SK-N-SH (cell line): ENCODE results near the gene SPOCK1. TPM values are rescaled to one million over a fixed set of nuclear protein-coding genes. Genes with fewer than 3 reads are reported as not detected.

Source experiments
- CTCF ChIA-PET: fragments of 300-600, 350-600 bp; formaldehyde crosslinking; extraction: SDS; loops from one replicate; lab custom pipeline; 2021; lab: Yijun Ruan, JAX
- POLR2A ChIA-PET: fragments of 350-600 bp; sonication (Branson Sonifier 250); formaldehyde crosslinking; extraction: SDS; loops from one replicate; lab custom pipeline; 2020; ENCODE audit warnings: antibody characterized with exemption, inconsistent platforms; lab: Yijun Ruan, JAX
- DNase-seq: peaks from one replicate; pipeline ENCODE4 v3.0.0; 2012
- H2AFZ ChIP-seq: fragments of 200-600 bp; sonication (generic); 2 replicates; pipeline ENCODE4 v1.8.1; 2016; ENCODE audit warnings: antibody characterized with exemption, mild to moderate bottlenecking, low read depth
- H3F3A ChIP-seq: fragments of 200-600 bp; sonication (generic); replicated peaks from 2 replicates; pipeline ENCODE3; 2016; ENCODE audit warnings: antibody characterized with exemption, mild to moderate bottlenecking; ENCODE audit not compliant: insufficient read depth
- H3K27ac ChIP-seq, 2 experiments: fragments of 200-500 bp in 1 of 2; fragments of 200-600 bp in 1 of 2; sonication (Bioruptor generic) in 1 of 2; sonication (generic), shearing (Covaris generic) in 1 of 2; 2 replicates each; pipeline versions ENCODE4 v1.5.1 to v1.6.1; 2014 to 2016; ENCODE audit warnings: low read depth in 2 of 2, inconsistent platforms in 1 of 2, low read length in 1 of 2, mild to moderate bottlenecking in 1 of 2, mixed read lengths in 1 of 2
- H3K27me3 ChIP-seq: fragments of 200-600 bp; sonication (generic), shearing (Covaris generic); 2 replicates; pipeline ENCODE4 v1.6.1; 2016; ENCODE audit warnings: mixed run types; ENCODE audit not compliant: insufficient read depth
- H3K36me3 ChIP-seq, 2 experiments: fragments of 200-500 bp in 1 of 2; fragments of 200-600 bp in 1 of 2; sonication (Bioruptor generic) in 1 of 2; sonication (generic) in 1 of 2; replicated peaks in 1 of 2; 2 replicates each; pipeline versions ENCODE3 to v1.5.1; 2014 to 2016; ENCODE audit warnings: low read length in 1 of 2, mild to moderate bottlenecking in 1 of 2; ENCODE audit not compliant: insufficient read depth in 2 of 2, control insufficient read depth in 1 of 2
- H3K4me1 ChIP-seq, 2 experiments: fragments of 200-500 bp in 1 of 2; fragments of 200-600 bp in 1 of 2; sonication (Bioruptor generic) in 1 of 2; sonication (generic), shearing (Covaris generic) in 1 of 2; 2 replicates each; pipeline versions ENCODE4 v1.5.1 to v1.6.1; 2014 to 2016; ENCODE audit warnings: low read depth in 1 of 2, low read length in 1 of 2, mixed run types in 1 of 2; ENCODE audit not compliant: insufficient read depth in 2 of 2, control insufficient read depth in 1 of 2
- H3K4me2 ChIP-seq: fragments of 200-600 bp; sonication (generic), shearing (Covaris generic); 2 replicates; pipeline ENCODE4 v1.6.1; 2017; ENCODE audit warnings: mixed run types
- H3K4me3 ChIP-seq, 2 experiments: fragments of 200-500 bp in 1 of 2; fragments of 200-600 bp in 1 of 2; sonication (Bioruptor generic) in 1 of 2; sonication (generic), shearing (Covaris generic) in 1 of 2; 2 replicates each; pipeline versions ENCODE4 v1.5.1 to v1.8.1; 2014 to 2016; ENCODE audit warnings: low read depth in 2 of 2, inconsistent platforms in 1 of 2, low read length in 1 of 2, mild to moderate bottlenecking in 1 of 2, mixed read lengths in 1 of 2, moderate library complexity in 1 of 2
- H3K79me2 ChIP-seq: fragments of 200-600 bp; sonication (generic); 2 replicates; pipeline ENCODE4 v1.8.1; 2017; ENCODE audit warnings: mild to moderate bottlenecking; ENCODE audit not compliant: insufficient read depth
- H3K9ac ChIP-seq: fragments of 200-600 bp; sonication (generic); 2 replicates; pipeline ENCODE4 v1.6.1; 2017; ENCODE audit warnings: mixed run types
- H3K9me2 ChIP-seq: fragments of 200-600 bp; sonication (generic); 2 replicates; pipeline ENCODE4 v1.6.1; 2017; ENCODE audit warnings: mixed run types
- H3K9me3 ChIP-seq: fragments of 200-600 bp; sonication (generic); 2 replicates; pipeline ENCODE4 v1.6.1; 2017; ENCODE audit warnings: mixed run types, mild to moderate bottlenecking, moderate library complexity
- H4K20me1 ChIP-seq: fragments of 200-600 bp; sonication (generic); 2 replicates; pipeline ENCODE4 v1.6.1; 2017; ENCODE audit warnings: mild to moderate bottlenecking, mixed run types; ENCODE audit not compliant: insufficient read depth
- CHD2 ChIP-seq: fragments of 150-350 bp; IDR thresholded peaks from 2 replicates; pipeline ENCODE4 v1.6.1; 2018; ENCODE audit warnings: low read length; ENCODE audit not compliant: partially characterized antibody
- ELF1 ChIP-seq: IDR thresholded peaks from 2 replicates; pipeline ENCODE4 v1.4.0; 2012
- EP300 ChIP-seq, 2 experiments: IDR thresholded peaks; 2 replicates each; pipeline versions ENCODE4 v1.4.0 to v1.6.1; 2012; ENCODE audit warnings: borderline replicate concordance in 1 of 2, low read depth in 1 of 2, low read length in 1 of 2
- FOXM1 ChIP-seq: IDR thresholded peaks from 2 replicates; pipeline ENCODE4 v1.4.0; 2012; ENCODE audit warnings: low read depth, mild to moderate bottlenecking
- GABPA ChIP-seq: IDR thresholded peaks from 2 replicates; pipeline ENCODE4 v1.4.0; 2012; ENCODE audit warnings: low read depth, mild to moderate bottlenecking
- MXI1 ChIP-seq: IDR thresholded peaks from 2 replicates; pipeline ENCODE4 v1.6.1; 2012; ENCODE audit warnings: mild to moderate bottlenecking, low read depth, low read length, improper control_type of control experiment
- NFIC ChIP-seq: IDR thresholded peaks from 2 replicates; pipeline ENCODE4 v1.4.0; 2012; ENCODE audit warnings: borderline replicate concordance
- NRF1 ChIP-seq: IDR thresholded peaks from 2 replicates; pipeline ENCODE4 v1.6.1; 2012; ENCODE audit warnings: low read depth, mild to moderate bottlenecking, low read length
- POLR2AphosphoS5 ChIP-seq: IDR thresholded peaks from 2 replicates; pipeline ENCODE4 v1.6.1; 2012; ENCODE audit warnings: low read depth, low read length
- RAD21 ChIP-seq: IDR thresholded peaks from 2 replicates; pipeline ENCODE4 v1.6.1; 2012; ENCODE audit warnings: mild to moderate bottlenecking, low read length
- RXRA ChIP-seq: IDR thresholded peaks from 2 replicates; pipeline ENCODE4 v1.4.0; 2012; ENCODE audit warnings: low read depth, mild to moderate bottlenecking, borderline replicate concordance
- TEAD4 ChIP-seq: IDR thresholded peaks from 2 replicates; pipeline ENCODE4 v1.4.0; 2012; ENCODE audit warnings: mild to moderate bottlenecking, borderline replicate concordance; ENCODE audit not compliant: insufficient read depth
- YY1 ChIP-seq: IDR thresholded peaks from 2 replicates; pipeline ENCODE4 v1.4.0; 2012; ENCODE audit warnings: low read depth, mild to moderate bottlenecking
- WGBS: methylation state at CpG from one replicate; pipeline ENCODE4 v1.1.6; 2017; ENCODE audit warnings: low lambda C conversion rate; 5-methylcytosine and 5-hydroxymethylcytosine counted together
- polyA plus RNA-seq, 3 experiments: library from polyadenylated mRNA; depleted of rRNA; stranded (reverse); fragments of >200 nt; gene quantifications; 2 replicates each; pipeline ENCODE4 v1.2.3, GENCODE V29; 2012
- TF ChIP-seq, protein P1 (sequence below): IDR thresholded peaks from 2 replicates; pipeline ENCODE4 v1.4.0; 2012; ENCODE audit warnings: low read depth, borderline replicate concordance
- TF ChIP-seq, protein P2 (sequence below): fragments of 150-350 bp; IDR thresholded peaks from 2 replicates; pipeline ENCODE4 v1.6.1; 2016; ENCODE audit warnings: mild to moderate bottlenecking, low read depth, low read length
- TF ChIP-seq, protein P3 (sequence below): IDR thresholded peaks from 2 replicates; pipeline ENCODE4 v1.4.0; 2012; ENCODE audit warnings: low read depth, borderline replicate concordance

SPOCK1 gene
- polyA plus RNA-seq, 1 of the 3 experiments (the other 2 are of a cell fraction): 11.3 TPM

DNA sequence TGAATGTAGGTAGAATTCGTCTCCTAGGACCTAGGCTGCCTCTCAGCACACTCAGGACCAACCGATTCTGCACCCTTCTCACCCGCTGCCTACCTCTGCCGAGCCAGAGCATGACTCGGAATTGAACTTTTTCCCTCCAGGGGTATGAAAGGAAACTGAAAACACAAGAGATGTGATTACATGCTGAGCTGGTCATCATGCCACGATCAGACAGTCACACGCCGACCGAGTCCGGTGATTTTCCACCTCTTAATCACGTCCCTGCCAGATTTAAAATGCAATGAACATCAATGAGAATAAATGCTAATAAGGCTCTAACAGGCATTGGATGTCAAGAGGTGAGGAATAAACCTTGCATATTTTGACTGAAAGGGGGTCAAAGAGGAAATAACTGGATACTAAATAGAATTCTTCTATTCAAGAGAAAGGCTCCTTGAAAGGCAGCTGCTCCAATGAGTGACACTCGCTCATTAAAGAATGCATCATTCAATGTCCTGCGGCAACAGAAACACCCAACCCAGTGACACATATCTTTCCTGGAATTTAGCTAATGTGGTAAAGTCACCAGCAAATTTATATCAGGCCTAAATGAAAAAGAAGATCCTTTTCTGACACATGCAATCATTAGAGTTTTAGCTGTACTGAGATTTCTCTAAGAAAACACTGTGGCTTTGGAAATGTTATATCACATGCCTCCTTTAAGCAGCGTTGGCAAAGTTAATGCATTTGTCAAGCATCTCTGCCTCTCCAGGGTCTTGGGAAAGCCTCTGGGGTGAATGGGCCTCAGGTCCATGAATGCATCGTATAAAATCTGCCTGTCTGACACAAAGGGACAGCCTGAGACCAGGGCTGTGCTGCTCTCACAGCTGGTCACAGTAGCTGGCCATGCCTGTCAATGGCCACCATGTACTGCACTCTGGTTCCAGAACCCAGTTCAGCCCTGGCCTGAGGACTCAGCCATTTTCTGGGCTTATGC lies 128.7 kb downstream of the SPOCK1 start:
- ChIA-PET CTCF (interaction anchor here (0.8 to 2.1 kb wide), 3 partner anchors 20 to 128 kb away, joined by 3 to 9 read pairs (median 4); partner anchors contain the start of gene SPOCK1), POLR2A (no interaction called here)
- peak overlapping the region in 1 of 2 experiments; percentile 39; a peak in 2 of 4 replicates for H3K27ac ChIP-seq

DNA sequence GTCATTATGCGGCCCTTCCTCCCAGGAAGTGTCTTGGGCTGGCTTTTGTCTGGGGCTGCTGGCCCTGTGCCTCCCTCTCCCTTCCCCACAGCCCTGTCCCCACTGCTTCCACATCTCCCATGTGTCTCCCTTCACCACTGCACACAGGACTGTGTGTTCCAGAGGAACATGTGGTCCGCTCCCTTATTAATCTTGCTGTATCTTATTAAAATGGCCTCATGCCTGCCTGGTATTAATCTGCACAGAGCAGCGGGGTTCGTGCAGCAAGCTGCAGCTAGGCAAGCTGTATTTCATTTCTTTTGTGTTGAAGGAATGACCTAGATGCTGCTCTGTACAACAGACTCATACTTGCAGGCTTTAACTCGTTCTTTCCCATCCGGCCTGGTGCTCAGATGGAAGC lies 130.5 kb downstream of the SPOCK1 start:
- H3K4me3 ChIP-seq: no peak overlapping the region
- no peaks in the 10 kb centered on the region for H3K27me3 ChIP-seq
- peaks cover 32 to 37% of the 10 kb centered on the region in 2 experiments for H3K4me1 ChIP-seq
- no peaks in the 10 kb centered on the region; the same call in 1 of the 2 replicates for H4K20me1 ChIP-seq
- H2AFZ ChIP-seq: no peak overlapping the region
- TF ChIP-seq, protein P1, sequence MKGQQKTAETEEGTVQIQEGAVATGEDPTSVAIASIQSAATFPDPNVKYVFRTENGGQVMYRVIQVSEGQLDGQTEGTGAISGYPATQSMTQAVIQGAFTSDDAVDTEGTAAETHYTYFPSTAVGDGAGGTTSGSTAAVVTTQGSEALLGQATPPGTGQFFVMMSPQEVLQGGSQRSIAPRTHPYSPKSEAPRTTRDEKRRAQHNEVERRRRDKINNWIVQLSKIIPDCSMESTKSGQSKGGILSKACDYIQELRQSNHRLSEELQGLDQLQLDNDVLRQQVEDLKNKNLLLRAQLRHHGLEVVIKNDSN: no peak
- TF ChIP-seq TEAD4 (no peak), GABPA (no peak), NFIC (no peak)
- WGBS: 71% methylated on average over 6 of the region's 6 CpGs
- H3K9ac ChIP-seq: no peak overlapping the region
- POLR2A ChIA-PET: no interaction called here
- H3F3A ChIP-seq: peaks cover 24% of the 10 kb centered on the region
- peaks cover 19% of the 10 kb centered on the region; the same call in 1 of the 2 replicates for H3K79me2 ChIP-seq
- no peak for DNase-seq
- H3K27ac ChIP-seq: no peak overlapping the region; a peak in 1 of 4 replicates
- CTCF ChIA-PET: interaction anchor here (1.8 kb wide), 1 partner anchor 48 kb away, joined by 9 read pairs; no protein-coding TSS in a partner anchor
- H3K4me2 ChIP-seq: no peak overlapping the region
- no peaks in the 10 kb centered on the region for H3K9me3 ChIP-seq
- no peaks in the 10 kb centered on the region for H3K9me2 ChIP-seq
- no peaks in the 10 kb centered on the region for H3K36me3 ChIP-seq

More for the DNA sequence above, 128.7 kb downstream of the SPOCK1 start:
- Histone ChIP-seq H4K20me1 (no peaks in the 10 kb centered on the region), H3F3A (peaks cover 18% of the 10 kb centered on the region), H3K4me3 (no peak overlapping the region), H3K4me1 (peaks cover 22 to 41% of the 10 kb centered on the region in 2 experiments), H3K79me2 (peaks cover 8% of the 10 kb centered on the region; the same call in 1 of the 2 replicates), H3K4me2 (no peak overlapping the region), H3K27me3 (no peaks in the 10 kb centered on the region), H3K9ac (no peak overlapping the region), H2AFZ (no peak overlapping the region), H3K9me2 (no peaks in the 10 kb centered on the region), H3K9me3 (no peaks in the 10 kb centered on the region), H3K36me3 (no peaks in the 10 kb centered on the region)
- no peak for DNase-seq
- 70% methylated on average over 15 of the region's 15 CpGs for WGBS
- TF ChIP-seq EP300 (IDR thresholded peaks at IDR 0.05; ENCODE audit: borderline replicate concordance in 1 of 2, low read depth in 1 of 2, low read length in 1 of 2) (no peak), RAD21 (no peak), NRF1 (no peak), CHD2 (no peak), FOXM1 (no peak)

DNA sequence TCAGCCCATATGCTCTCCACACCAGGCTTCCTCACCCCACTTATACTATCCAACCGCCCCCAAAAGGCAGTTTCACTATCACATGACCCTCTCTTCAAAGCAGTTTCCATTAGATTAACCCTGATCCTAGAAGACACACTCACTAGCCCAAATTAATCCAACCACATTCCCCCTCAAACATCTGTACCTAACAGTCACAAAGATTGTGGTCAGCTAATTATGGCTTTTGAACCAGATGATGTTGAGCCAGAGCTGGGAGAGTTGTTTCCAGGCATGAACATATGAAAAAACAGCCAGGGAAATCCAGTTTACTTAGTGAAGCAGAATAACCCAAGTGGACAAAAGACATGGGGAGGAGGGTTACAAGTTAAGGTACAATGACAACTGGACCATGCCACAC lies 131.2 kb downstream of the SPOCK1 start:
- Histone ChIP-seq H3F3A (peaks cover 24% of the 10 kb centered on the region), H3K9ac (no peak overlapping the region), H4K20me1 (no peaks in the 10 kb centered on the region; the same call in 1 of the 2 replicates), H3K4me1 (peaks cover 27 to 43% of the 10 kb centered on the region in 2 experiments; a peak in 3 of 4 replicates), H3K9me2 (no peaks in the 10 kb centered on the region), H3K4me2 (no peak overlapping the region), H3K27me3 (no peaks in the 10 kb centered on the region), H3K9me3 (no peaks in the 10 kb centered on the region), H3K36me3 (no peaks in the 10 kb centered on the region), H3K79me2 (peaks cover 26% of the 10 kb centered on the region; the same call in 1 of the 2 replicates), H3K4me3 (no peak overlapping the region), H3K27ac (no peak overlapping the region), H2AFZ (no peak overlapping the region)
- 50% methylated on average over 1 of the region's 1 CpG for WGBS
- POLR2A ChIA-PET: no interaction called here
- CTCF ChIA-PET: interaction anchor here (1.8 kb wide), 1 partner anchor 48 kb away, joined by 9 read pairs; no protein-coding TSS in a partner anchor
- no peak for DNase-seq
- TF ChIP-seq, protein P2, sequence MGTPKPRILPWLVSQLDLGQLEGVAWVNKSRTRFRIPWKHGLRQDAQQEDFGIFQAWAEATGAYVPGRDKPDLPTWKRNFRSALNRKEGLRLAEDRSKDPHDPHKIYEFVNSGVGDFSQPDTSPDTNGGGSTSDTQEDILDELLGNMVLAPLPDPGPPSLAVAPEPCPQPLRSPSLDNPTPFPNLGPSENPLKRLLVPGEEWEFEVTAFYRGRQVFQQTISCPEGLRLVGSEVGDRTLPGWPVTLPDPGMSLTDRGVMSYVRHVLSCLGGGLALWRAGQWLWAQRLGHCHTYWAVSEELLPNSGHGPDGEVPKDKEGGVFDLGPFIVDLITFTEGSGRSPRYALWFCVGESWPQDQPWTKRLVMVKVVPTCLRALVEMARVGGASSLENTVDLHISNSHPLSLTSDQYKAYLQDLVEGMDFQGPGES: no peak
- TF ChIP-seq POLR2AphosphoS5: no peak
- no peak for TF ChIP-seq YY1
- TF ChIP-seq, protein P1: no peak
- no peak for TF ChIP-seq GABPA
- TF ChIP-seq, protein P3, sequence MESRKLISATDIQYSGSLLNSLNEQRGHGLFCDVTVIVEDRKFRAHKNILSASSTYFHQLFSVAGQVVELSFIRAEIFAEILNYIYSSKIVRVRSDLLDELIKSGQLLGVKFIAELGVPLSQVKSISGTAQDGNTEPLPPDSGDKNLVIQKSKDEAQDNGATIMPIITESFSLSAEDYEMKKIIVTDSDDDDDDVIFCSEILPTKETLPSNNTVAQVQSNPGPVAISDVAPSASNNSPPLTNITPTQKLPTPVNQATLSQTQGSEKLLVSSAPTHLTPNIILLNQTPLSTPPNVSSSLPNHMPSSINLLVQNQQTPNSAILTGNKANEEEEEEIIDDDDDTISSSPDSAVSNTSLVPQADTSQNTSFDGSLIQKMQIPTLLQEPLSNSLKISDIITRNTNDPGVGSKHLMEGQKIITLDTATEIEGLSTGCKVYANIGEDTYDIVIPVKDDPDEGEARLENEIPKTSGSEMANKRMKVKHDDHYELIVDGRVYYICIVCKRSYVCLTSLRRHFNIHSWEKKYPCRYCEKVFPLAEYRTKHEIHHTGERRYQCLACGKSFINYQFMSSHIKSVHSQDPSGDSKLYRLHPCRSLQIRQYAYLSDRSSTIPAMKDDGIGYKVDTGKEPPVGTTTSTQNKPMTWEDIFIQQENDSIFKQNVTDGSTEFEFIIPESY: no peak
- no peak for TF ChIP-seq MXI1
- TF ChIP-seq ELF1: no peak
- no peak for TF ChIP-seq RXRA
